DND-41 (cell line): ENCODE measurements around the gene ZNRD2.

Experiments used
- ATAC-seq: fragments of 200-7000 bp; cut with Tn5 transposase; 3 replicates; pipeline ENCODE4 v1.9.1; 2021; ENCODE audit warnings: low read depth; ENCODE audit not compliant: insufficient read depth
- DNase-seq: peaks from one replicate; pipeline ENCODE4 v3.0.0-alpha.2; 2020
- H2AFZ ChIP-seq: 2 replicates; pipeline ENCODE4 v1.6.0; 2012; ENCODE audit warnings: low read depth, low read length
- H3K27ac ChIP-seq: 2 replicates; pipeline ENCODE4 v1.5.1; 2012; ENCODE audit warnings: low read length, inconsistent platforms
- H3K27me3 ChIP-seq: fragments of 200-600 bp; sonication (generic); 2 replicates; pipeline ENCODE4 v1.6.0; 2012; ENCODE audit warnings: low read length, mild to moderate bottlenecking, inconsistent platforms; ENCODE audit not compliant: insufficient read depth, poor library complexity
- H3K36me3 ChIP-seq: 2 replicates; pipeline ENCODE4 v1.5.1; 2012; ENCODE audit warnings: low read length, inconsistent platforms; ENCODE audit not compliant: insufficient read depth
- H3K4me1 ChIP-seq: 2 replicates; pipeline ENCODE4 v1.5.1; 2012; ENCODE audit warnings: mild to moderate bottlenecking, low read length; ENCODE audit not compliant: insufficient read depth
- H3K4me2 ChIP-seq: 2 replicates; pipeline ENCODE4 v1.6.0; 2012; ENCODE audit warnings: mild to moderate bottlenecking, moderate library complexity, low read length, inconsistent platforms; ENCODE audit not compliant: insufficient read depth
- H3K4me3 ChIP-seq, 2 experiments: fragments of 200-600 bp in 1 of 2; shearing (Covaris generic) in 1 of 2; 2 replicates each; pipeline ENCODE4 v1.5.1; 2012 to 2016; ENCODE audit warnings: inconsistent platforms in 2 of 2, low read length in 2 of 2, mild to moderate bottlenecking in 2 of 2, low read depth in 1 of 2, moderate library complexity in 1 of 2
- H3K79me2 ChIP-seq: 2 replicates; pipeline ENCODE4 v1.6.0; 2012; ENCODE audit warnings: low read length, inconsistent platforms; ENCODE audit not compliant: insufficient read depth
- H3K9ac ChIP-seq: 2 replicates; pipeline ENCODE4 v1.6.0; 2012; ENCODE audit warnings: low read depth, mild to moderate bottlenecking, inconsistent platforms, low read length, moderate library complexity
- H3K9me3 ChIP-seq: 2 replicates; pipeline ENCODE4 v1.5.1; 2012; ENCODE audit warnings: low read length, moderate library complexity, mild to moderate bottlenecking, inconsistent platforms; ENCODE audit not compliant: insufficient read depth, severe bottlenecking
- H4K20me1 ChIP-seq: 2 replicates; pipeline ENCODE4 v1.6.0; 2012; ENCODE audit warnings: low read length; ENCODE audit not compliant: insufficient read depth
- EZH2 ChIP-seq: IDR thresholded peaks from 3 replicates; pipeline ENCODE4 v1.6.1; 2012; ENCODE audit warnings: borderline replicate concordance, low read depth, mild to moderate bottlenecking, moderate library complexity, low read length, inconsistent platforms; ENCODE audit not compliant: severe bottlenecking
- TF ChIP-seq, protein P1 (sequence below): IDR thresholded peaks from 2 replicates; pipeline ENCODE4 v1.5.1; 2012; ENCODE audit warnings: borderline replicate concordance, low read length, moderate library complexity, mild to moderate bottlenecking; ENCODE audit not compliant: poor library complexity, severe bottlenecking; ENCODE audit errors: extremely low read depth

Gene ZNRD2

DNA sequence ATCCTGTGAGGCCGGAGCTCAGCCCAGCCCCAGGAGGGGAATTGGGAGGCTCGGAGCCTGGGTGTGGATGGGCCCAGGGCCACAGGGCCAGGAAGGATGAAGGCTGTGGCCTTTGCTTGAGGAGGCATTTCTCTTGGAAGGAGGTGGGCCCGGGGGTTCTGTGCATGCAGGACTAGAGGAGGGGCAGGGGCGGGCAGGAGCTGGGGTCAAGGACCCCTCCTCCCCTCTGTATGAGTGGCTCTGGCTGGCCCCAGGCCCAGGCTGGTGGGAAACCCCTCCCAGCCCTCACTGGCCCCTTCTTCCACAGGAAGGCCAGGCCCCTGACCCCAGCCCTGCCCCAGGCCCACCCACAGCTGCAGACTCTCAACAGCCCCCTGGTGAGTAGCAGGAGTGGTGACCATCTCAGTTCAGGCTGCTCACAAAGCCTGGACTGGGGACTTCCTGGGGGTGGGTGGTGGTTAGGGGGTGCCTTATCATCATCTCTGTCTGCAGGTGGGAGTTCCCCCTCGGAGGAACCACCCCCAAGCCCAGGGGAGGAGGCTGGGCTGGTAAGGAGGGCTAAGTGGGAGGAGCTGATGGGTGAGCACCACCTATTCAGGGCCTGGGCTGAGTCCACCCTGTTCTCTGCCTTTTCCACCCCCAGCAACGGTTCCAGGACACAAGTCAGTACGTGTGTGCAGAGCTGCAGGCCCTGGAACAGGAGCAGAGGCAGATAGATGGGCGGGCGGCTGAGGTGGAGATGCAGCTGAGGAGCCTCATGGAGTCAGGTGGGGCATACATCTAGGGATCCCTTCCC, 19.4 kb downstream of the ZNRD2 start:
- H3K27ac ChIP-seq: no peak overlapping the region
- no peaks in the 10 kb centered on the region for H3K27me3 ChIP-seq
- 0 out of 3 replicates have a peak, but pooled peaks have one; percentile 28 for ATAC-seq
- no peaks in the 10 kb centered on the region for H3K4me1 ChIP-seq
- H3K36me3 ChIP-seq: peaks cover 52% of the 10 kb centered on the region
- no peaks in the 10 kb centered on the region for H3K79me2 ChIP-seq
- TF ChIP-seq, protein P1, sequence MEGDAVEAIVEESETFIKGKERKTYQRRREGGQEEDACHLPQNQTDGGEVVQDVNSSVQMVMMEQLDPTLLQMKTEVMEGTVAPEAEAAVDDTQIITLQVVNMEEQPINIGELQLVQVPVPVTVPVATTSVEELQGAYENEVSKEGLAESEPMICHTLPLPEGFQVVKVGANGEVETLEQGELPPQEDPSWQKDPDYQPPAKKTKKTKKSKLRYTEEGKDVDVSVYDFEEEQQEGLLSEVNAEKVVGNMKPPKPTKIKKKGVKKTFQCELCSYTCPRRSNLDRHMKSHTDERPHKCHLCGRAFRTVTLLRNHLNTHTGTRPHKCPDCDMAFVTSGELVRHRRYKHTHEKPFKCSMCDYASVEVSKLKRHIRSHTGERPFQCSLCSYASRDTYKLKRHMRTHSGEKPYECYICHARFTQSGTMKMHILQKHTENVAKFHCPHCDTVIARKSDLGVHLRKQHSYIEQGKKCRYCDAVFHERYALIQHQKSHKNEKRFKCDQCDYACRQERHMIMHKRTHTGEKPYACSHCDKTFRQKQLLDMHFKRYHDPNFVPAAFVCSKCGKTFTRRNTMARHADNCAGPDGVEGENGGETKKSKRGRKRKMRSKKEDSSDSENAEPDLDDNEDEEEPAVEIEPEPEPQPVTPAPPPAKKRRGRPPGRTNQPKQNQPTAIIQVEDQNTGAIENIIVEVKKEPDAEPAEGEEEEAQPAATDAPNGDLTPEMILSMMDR: no peak
- H3K4me3 ChIP-seq: no peak overlapping the region
- no peaks in the 10 kb centered on the region for H3K9me3 ChIP-seq
- H2AFZ ChIP-seq: no peak overlapping the region
- peak; percentile 39 for DNase-seq
- peaks cover 4% of the 10 kb centered on the region; the same call in 1 of the 2 replicates for H4K20me1 ChIP-seq
- H3K9ac ChIP-seq: no peak overlapping the region
- no peak overlapping the region for H3K4me2 ChIP-seq

DNA sequence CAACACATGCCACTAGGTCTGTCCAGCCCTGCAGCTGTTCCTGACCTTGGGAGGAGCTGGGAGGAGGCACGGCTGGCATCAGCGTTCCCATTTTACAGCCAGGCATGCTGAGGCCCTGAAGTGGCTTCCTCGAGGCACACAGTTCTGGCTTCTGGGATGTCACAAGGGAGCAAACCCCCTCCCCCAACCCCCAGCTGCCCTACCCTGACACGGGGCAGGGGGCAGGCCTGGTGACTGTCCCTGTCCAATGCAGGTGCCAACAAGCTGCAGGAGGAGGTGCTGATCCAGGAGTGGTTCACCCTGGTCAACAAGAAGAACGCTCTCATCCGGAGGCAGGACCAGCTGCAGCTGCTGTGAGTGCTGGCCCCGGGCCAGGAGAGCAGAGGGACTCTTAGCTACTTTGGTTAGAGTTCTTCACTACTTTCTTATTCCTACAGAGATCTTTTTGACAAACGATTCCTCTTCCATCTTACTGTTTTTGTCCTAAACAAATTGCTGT, 20.0 kb downstream of the ZNRD2 start:
- no peak for ATAC-seq
- Histone ChIP-seq H4K20me1 (peaks cover 4% of the 10 kb centered on the region), H3K9me3 (no peaks in the 10 kb centered on the region), H3K27me3 (no peaks in the 10 kb centered on the region), H2AFZ (no peak overlapping the region), H3K4me3 (no peak overlapping the region), H3K4me1 (no peaks in the 10 kb centered on the region), H3K4me2 (no peak overlapping the region), H3K79me2 (no peaks in the 10 kb centered on the region), H3K9ac (no peak overlapping the region), H3K27ac (no peak overlapping the region), H3K36me3 (peaks cover 51% of the 10 kb centered on the region)
- TF ChIP-seq EZH2: no peak
- TF ChIP-seq, protein P1: no peak
- no peak for DNase-seq

DNA sequence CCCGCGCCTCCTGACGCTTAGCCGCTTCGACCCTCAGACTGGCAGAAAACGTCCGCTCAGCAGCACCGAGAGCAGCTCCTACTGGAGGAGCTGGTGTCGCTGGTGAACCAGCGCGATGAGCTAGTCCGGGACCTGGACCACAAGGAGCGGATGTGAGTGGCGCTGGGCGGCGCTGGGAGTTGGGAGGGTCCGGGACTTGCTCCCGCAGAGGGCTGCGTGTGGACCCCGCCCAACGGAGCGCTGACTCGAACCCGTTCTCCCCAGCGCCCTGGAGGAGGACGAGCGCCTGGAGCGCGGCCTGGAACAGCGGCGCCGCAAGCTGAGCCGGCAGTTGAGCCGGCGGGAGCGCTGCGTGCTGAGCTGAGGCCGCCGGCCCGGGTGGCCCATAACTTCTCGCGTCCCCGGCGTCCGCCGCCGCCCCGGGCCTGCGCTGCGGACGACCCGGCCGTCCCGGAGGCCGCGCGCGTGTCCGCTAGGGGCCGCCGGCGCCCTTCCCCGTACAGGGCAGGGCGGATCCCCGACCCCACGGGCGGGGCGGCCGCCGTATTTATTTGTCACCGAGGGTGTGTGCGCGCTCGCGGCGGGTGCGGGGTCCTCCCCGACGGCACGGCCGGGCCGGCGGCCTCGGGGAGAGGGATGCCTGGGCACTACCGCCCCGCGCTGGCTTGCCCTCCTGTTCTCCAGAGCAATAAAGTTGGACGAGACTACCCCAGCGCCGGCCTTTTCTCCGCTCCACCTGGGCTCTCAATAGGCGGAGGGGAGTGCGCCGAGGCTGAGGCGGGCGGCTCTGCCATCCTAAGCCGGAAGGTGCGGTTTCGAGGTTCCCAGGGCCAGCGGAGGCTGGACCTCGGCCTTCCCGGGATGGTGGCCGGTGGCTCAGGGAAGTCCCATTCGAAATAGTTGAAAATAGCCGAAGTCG, 21.9 kb downstream of the ZNRD2 start:
- peaks cover 4% of the 10 kb centered on the region for H4K20me1 ChIP-seq
- TF ChIP-seq EZH2: no peak
- TF ChIP-seq, protein P1: no peak
- no peaks in the 10 kb centered on the region for H3K79me2 ChIP-seq
- ATAC-seq (no peak), DNase-seq (no peak)
- no peak overlapping the region for H3K4me3 ChIP-seq
- no peak overlapping the region for H3K27ac ChIP-seq
- no peaks in the 10 kb centered on the region for H3K4me1 ChIP-seq
- peaks cover 42% of the 10 kb centered on the region for H3K36me3 ChIP-seq
- H2AFZ ChIP-seq: no peak overlapping the region
- no peak overlapping the region for H3K4me2 ChIP-seq
- no peaks in the 10 kb centered on the region for H3K9me3 ChIP-seq
- no peaks in the 10 kb centered on the region for H3K27me3 ChIP-seq
- no peak overlapping the region for H3K9ac ChIP-seq
